Stimulated activated CD4-positive, alpha-beta T cell treated with anti-CD3 and anti-CD28 coated beads, Interleukin-12 subunit alpha, Interleukin-12 subunit beta, amount 100 ng/mL, for 48 hours (primary cell): ENCODE results near the gene RCC2.
A peak's percentile ranks its signal among the peaks of the same experiment; 100 is the strongest.
"Not testable (repeated sequence)": the region's sequence is repeated elsewhere in the genome, so short reads cannot be mapped to it uniquely, and the experiment has no call there.

ENCODE experiments used
- DNase-seq, 3 donors: peaks; one replicate each; pipeline ENCODE4 v3.0.0-alpha.2; 2020; ENCODE audit warnings: low read depth in 2 of 3, low spot score in 1 of 3

RCC2 gene

DNA sequence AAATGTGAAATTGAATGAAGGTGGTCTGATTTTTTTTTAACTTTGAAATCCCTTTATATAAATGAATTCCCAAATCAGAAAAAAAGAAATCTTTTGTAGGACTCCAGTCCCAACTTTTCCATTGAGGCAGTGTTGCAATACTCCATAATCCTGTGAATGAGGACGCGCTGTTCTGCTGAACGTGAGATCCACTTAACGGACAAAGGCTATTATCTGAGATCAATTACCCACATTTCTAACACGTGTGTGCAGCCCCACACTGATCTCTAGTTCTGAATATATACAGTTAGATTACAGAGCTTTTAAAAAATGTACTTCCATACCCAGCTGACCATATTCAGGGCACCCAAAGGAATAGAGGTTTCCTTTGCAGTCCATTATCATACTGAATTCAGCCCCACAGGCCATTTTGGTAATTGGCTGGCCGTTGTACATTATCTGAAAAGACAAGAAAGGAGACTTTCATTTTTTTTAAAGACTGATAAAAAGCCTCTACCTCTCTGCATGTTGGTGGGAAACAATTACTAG lies 19.0 kb downstream of the RCC2 start:
- no peak for DNase-seq

DNA sequence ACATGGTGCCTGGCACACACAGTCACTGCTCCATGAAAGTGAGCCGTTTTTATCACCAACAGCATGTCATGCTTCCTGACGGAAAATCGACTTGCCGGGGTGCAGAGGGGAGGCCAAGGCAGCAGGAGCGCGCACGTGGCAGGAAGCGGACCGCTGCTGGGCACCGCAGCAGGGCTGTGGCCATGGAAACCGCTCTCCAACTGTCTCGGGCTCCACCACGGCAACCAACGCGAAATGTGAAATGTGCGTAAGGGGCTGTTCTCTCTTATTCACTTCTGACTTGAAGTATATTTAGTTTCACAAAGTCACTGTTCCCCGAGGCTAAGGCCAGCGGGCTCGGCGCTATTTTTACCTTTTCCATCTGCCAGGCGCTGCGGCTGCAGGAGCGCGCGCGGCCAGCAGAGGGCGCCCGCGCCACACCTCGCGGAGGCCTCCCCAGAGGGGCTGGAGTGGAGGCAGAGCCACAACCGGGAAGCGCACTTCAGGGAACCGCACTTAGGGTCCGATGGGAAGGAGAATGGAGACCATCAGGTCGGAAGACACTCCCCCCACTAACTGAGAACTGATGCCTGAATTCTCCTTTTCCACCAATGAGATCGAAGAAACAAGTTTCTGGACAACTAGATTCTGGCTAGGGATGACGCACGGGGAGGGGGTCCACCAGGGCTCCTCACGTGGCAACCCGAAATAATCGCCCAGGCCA lies 19.7 kb downstream of the RCC2 start:
- peak; percentile 25 to 52 (median 49) for DNase-seq

- DNase-seq, result no peak
Measured at GRCh38 chr1:17416389-17416788, 23.1 kb downstream of the RCC2 start.

DNA sequence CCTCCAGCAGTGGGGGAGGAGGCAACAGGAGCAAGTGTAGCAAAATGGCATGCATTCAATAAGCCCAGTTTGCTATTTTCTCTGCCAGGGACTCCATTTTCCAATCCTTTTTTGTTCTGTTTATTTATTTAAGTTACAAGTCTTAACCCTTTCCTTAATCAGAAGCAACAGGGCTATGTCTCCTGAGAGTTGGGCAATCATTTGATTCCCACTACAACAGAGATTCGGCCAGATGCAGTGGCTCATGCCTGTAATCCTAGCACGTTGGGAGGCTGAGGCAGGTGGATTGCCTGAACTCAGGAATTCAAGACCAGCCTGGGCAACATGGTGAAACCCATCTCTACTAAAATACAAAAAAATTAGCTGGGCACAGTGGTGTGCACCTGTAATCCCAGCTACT lies 25.5 kb downstream of the RCC2 start:
- DNase-seq, result no peak

- DNase-seq, result no peak
Measured at GRCh38 chr1:17412093-17412870, 27.2 kb downstream of the RCC2 start.

- no peak for DNase-seq
Measured at GRCh38 chr1:17409391-17409811, 30.1 kb downstream of the RCC2 start.

DNA sequence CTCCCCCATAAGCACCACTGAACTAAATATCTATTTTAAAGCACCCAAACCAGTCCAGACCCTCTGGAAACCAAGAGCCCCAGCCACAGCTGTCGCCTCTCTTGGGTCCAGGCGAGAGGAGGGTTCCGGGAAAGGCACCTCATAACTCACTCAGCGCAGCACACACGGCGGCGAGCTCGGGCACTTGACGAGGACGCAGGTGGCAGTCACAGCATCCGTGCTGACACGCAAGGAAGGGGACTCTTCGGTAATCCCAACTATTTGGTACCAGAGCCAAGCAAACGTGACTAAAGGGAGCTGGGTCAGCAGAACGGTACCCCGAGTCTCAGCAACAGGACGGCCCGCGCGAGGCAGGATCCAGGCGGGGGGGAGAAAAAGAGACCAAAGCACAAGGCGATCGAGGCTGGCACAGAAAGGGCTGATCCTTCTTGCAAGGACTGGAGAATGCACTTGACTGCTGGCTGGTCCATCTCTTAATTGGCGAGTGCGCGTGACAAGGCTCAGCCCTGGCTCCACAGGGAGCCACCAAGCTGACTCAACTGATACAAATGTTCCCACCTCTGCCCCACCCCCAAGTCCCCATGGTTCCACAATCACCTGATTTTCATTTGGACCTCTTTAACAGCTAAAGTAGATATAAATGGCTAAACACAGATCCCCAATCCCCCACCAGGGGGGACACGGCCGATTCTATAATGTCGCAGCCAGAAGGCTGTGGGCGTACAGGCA lies 31.5 kb downstream of the RCC2 start:
- not testable (repeated sequence) for DNase-seq

GRCh38 chr1:17406760-17407475 lies 32.6 kb downstream of the RCC2 start:
- not testable (repeated sequence) for DNase-seq

GRCh38 chr1:17405898-17406759 lies 33.3 kb downstream of the RCC2 start:
- peak; percentile 20 to 26 (median 22) for DNase-seq

DNA sequence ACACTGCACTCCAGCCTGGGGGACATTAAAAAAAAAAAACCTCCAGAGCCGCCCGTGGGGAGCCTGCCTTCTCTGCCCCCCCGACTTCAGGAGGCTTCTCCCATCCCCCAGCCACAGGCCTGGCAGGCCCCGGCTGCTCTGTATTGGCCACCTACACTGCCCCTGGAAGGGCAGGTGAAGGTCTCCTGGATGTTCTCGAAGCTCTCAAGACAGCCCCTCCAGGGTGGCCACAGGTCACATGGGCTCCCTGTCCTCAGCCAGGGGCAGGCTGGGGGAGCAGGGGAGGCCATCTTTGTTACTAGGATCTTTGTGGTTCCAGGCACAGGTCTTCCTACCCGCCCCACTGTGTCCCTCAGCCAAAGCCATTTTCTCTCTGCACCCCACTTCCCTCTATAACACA lies 34.7 kb downstream of the RCC2 start:
- DNase-seq, result no peak

DNA sequence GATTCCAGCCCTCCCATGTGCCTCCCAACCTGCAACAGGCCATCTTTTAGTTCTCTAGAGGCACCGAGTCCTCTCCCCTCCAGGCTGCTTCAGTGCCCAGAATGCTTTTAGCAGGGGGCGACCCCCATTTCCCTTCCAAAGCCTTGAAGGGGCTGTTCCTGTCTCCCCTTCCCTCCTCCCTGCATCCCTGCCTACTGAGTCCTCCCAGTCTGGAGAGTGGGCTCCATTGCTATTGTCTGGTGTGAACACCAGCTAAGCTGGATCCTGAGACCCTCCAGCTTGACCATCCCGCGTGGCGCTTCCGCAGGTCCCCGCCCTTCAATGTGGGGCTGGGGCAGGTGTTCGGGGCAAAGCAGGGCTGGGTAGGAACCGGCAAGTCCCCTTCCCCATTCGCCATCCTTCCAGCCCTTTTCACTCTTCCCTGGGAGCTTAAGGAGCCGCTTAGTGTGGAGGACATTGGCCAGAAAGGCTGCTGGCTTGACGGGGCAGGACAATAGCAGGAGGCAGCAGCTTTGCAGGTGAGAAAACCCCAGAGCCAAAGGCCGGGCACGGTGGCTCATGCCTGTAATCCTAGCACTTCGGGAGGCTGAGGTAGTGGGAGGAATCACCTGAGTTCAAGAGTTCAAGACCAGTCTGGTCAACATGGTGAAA lies 35.3 kb downstream of the RCC2 start:
- DNase-seq, result no peak

GRCh38 chr1:17403081-17403480 lies 36.4 kb downstream of the RCC2 start:
- no peak for DNase-seq

DNA sequence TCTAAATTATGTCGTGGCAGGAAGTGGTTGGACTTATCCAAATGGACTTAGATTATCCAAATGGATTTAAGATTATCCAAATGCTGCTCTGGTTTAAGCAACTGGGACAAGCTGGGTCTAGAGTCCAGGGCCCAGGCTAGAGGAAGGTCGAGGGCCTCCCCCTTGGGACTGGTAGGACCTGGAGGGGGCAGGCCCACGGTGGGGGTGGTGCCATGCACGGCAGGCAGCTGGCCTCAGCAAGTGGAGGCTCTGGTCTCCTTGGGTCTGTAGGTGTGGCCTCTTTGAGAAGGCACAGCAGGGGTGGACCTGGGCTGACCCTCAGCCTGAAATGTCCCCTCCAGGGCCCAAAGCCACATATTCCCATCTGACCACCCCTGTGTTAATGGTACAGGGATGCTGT lies 37.6 kb downstream of the RCC2 start:
- no peak for DNase-seq

DNA sequence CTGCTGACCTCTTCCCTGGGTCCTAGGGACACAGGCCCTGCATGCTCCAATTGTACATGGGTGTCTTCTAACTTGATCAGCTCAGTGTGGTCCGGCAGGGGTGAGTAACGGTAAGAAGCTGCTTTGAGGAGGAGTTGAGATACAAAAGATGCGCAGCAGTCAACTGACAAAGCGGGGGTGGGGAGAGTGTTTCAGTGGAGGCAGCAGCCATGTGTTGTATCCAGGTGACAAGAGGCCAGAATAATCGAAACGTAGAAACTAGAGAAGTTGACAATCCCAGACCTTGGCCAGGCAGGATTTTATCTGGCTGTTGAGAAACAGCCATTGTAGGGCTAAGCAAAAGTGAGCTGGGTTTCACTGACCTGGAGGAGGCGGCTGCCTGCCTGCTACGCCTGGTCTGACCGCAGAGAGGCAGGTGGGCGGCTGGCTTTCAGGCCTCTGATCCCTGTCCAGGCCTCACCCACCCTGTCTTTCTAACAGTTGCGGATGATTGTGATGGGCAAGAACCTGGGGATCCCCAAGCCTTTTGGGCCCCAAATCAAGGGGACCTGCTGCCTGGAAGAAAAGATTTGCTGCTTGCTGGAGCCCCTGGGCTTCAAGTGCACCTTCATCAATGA lies 38.6 kb downstream of the RCC2 start:
- no peak for DNase-seq

DNA sequence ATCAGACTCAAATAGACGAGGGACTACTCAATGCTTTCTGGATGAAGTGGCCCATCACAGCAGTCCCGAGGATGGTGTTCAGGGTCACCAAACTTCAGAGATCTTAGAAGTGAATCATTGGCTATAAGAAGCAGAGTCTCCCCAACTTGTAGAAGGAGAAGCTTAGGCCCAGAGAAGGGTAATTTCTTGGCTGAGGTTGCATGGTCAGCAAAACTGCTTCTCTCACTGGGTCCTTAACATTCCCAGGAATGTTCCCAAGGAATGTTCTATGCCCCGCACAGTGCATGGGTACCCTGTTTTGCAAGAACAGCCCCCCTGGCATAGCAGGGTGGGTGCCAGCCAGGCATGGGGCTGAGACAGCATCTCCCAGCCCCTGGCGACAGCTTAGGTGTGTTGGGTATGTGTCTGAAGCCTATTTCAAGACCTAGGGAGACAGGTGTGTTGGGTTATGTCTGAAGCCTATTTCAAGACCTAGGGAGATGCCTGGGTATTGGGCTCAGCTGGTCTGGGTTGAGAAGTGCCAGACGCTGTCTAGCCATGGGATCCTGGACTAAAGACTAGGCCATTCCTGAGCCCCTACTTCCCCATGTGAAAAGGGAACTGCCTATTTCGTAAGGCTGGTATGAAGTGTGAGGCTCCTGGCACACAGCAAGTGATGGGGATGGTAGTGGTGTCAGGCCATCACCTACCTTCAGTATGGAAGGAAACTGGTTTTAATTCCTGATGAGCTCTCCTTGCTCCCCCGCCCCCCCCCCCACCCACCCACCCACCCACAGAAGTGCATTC lies 41.4 kb downstream of the RCC2 start:
- no peak for DNase-seq

DNA sequence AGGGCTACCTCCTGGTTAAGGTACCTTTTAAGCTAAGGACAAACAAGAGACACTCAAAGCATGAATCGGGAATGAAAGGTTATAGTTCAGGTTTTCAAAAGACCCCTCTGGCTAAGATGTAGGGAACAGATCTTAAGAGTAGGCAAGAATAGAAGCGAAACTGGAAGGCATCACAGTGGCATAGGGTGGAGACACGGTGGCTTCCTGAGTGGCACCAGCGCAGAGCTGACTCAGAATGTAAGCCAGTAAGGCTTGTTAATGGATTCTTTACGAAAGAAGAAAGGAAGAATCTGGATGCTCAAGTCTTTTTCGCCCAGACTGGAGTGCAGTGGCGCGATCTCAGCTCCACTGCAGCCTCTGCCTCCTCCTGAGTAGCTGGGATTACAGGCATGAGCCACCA lies 46.2 kb downstream of the RCC2 start:
- DNase-seq, result no peak

DNA sequence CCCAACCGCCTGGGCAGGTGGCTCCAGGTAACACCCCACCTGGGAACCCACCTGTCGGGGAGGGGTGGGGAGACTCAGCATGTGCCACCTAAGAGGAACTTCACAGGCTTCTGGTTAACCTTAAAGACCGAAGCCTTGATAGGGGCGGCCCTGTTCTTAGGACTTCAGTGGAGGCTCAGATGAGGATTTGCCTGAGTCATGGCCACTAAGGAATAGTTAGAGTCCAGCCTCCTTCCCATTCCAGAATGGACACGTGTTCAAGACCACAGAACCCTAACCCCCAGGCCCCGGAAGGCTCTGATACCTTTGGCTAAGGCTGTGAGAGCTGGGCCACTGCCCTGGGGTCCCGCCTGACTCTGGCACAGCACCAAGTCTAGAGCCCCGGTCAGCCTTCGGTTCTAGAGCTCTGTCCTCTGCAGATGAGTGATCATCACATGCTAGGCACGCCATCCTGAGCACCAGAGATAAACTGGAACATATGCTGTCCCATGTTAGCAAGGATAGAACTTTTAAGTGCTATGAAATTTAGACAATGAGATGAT lies 47.2 kb downstream of the RCC2 start:
- no peak for DNase-seq

DNA sequence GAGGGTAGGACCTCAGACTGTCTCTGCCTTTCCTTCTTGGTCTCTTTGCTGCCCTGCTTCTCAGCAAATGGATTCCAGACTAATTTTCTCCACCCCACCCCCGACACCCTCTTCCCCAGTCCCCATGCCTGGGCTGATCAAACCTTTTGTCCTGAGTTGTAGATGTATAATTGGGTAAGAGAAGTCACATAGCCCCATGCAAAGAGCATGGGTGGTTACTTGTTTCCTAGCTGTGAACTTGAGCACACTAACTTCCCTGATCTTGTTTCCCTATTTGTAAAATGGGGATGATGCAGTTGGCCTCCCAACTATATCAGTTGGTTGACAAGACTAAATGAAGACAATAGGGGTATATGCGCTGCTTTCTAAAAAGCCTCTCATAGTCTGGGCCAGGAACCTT lies 58.3 kb downstream of the RCC2 start:
- no peak for DNase-seq
